ENCODE measurements around the gene PRCD.
"Not testable (repeated sequence)": the region's sequence is repeated elsewhere in the genome, so short reads cannot be mapped to it uniquely, and the experiment has no call there.

GRCh38 chr17:76564991-76565727 lies 25.3 kb downstream of the PRCD start:
- TF ChIP-seq, protein P1, sequence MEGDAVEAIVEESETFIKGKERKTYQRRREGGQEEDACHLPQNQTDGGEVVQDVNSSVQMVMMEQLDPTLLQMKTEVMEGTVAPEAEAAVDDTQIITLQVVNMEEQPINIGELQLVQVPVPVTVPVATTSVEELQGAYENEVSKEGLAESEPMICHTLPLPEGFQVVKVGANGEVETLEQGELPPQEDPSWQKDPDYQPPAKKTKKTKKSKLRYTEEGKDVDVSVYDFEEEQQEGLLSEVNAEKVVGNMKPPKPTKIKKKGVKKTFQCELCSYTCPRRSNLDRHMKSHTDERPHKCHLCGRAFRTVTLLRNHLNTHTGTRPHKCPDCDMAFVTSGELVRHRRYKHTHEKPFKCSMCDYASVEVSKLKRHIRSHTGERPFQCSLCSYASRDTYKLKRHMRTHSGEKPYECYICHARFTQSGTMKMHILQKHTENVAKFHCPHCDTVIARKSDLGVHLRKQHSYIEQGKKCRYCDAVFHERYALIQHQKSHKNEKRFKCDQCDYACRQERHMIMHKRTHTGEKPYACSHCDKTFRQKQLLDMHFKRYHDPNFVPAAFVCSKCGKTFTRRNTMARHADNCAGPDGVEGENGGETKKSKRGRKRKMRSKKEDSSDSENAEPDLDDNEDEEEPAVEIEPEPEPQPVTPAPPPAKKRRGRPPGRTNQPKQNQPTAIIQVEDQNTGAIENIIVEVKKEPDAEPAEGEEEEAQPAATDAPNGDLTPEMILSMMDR (optimal IDR thresholded peaks at IDR 0.05 in 1 of 3, IDR thresholded peaks at IDR 0.05 in 1 of 3, conservative IDR thresholded peaks at IDR 0.05 in 1 of 3; ENCODE audit: extremely low read depth in 1 of 3, insufficient read depth in 2 of 3, low read length in 3 of 3), result not testable (repeated sequence)
- TF ChIP-seq EZH2 (IDR thresholded peaks at IDR 0.05; ENCODE audit: low read length), result not testable (repeated sequence)

All from keratinocyte (primary cell).